CD4-positive, CD25-positive, alpha-beta regulatory T cell (primary cell): ENCODE measurements around the gene MAFB. TPM values are rescaled to one million over a fixed set of nuclear protein-coding genes. Genes with fewer than 3 reads are reported as not detected.

Experiments
- ATAC-seq, 2 donors: fragments of 150-1000 bp; cut with Tn5 transposase; one replicate each; pipeline ENCODE4 v1.10.0; 2021; ENCODE audit warnings: low read depth in 2 of 2, moderate number of reproducible peaks in 2 of 2, moderate library complexity in 1 of 2
- DNase-seq, 3 donors: peaks; one replicate each; pipeline versions ENCODE4 v3.0.0 to v3.0.0-alpha.2; 2012 to 2022; ENCODE audit warnings: mixed read lengths in 1 of 3
- H3K27ac ChIP-seq: one replicate; pipeline ENCODE4 v1.7.0; 2013; ENCODE audit warnings: mild to moderate bottlenecking, low read length; ENCODE audit not compliant: insufficient read depth, poor library complexity, severe bottlenecking
- H3K27me3 ChIP-seq: one replicate; pipeline ENCODE4 v1.7.0; 2013; ENCODE audit warnings: low read length; ENCODE audit not compliant: control insufficient read depth, insufficient read depth
- H3K36me3 ChIP-seq: one replicate; pipeline ENCODE4 v1.7.0; 2013; ENCODE audit warnings: mild to moderate bottlenecking, low read length, moderate library complexity; ENCODE audit not compliant: control insufficient read depth, insufficient read depth
- H3K4me1 ChIP-seq: 2 replicates; pipeline ENCODE4 v1.7.0; 2013; ENCODE audit warnings: mild to moderate bottlenecking, low read length; ENCODE audit not compliant: insufficient read depth, control insufficient read depth, poor library complexity, severe bottlenecking
- H3K4me3 ChIP-seq: one replicate; pipeline ENCODE4 v1.7.0; 2013; ENCODE audit warnings: low read depth, mild to moderate bottlenecking, low read length, moderate library complexity
- H3K9me3 ChIP-seq, 2 experiments: 1 replicate in 1 of 2; 2 replicates in 1 of 2; pipeline ENCODE4 v1.7.0; 2013; ENCODE audit warnings: low read length in 2 of 2, mild to moderate bottlenecking in 1 of 2, moderate library complexity in 1 of 2; ENCODE audit not compliant: control insufficient read depth in 2 of 2
- H3K27ac Mint-ChIP-seq, 3 donors: one replicate each; pipeline ENCODE4 v1.8.0; 2020 to 2022; ENCODE audit warnings: mild to moderate bottlenecking in 3 of 3, mixed read lengths in 3 of 3, moderate library complexity in 2 of 3
- H3K27me3 Mint-ChIP-seq: one replicate; pipeline ENCODE4 v1.8.0; 2022; ENCODE audit warnings: mild to moderate bottlenecking, mixed read lengths
- H3K36me3 Mint-ChIP-seq: one replicate; pipeline ENCODE4 v1.8.0; 2020; ENCODE audit warnings: mixed read lengths
- H3K4me1 Mint-ChIP-seq, 4 donors: one replicate each; pipeline ENCODE4 v1.8.0; 2020 to 2022; ENCODE audit warnings: mixed read lengths in 4 of 4, mild to moderate bottlenecking in 1 of 4
- H3K4me3 Mint-ChIP-seq, 4 donors: one replicate each; pipeline ENCODE4 v1.8.0; 2020 to 2022; ENCODE audit warnings: mild to moderate bottlenecking in 4 of 4, mixed read lengths in 4 of 4, moderate library complexity in 3 of 4
- H3K9me3 Mint-ChIP-seq, 7 donors: one replicate each; pipeline ENCODE4 v1.8.0; 2020 to 2022; ENCODE audit warnings: mixed read lengths in 7 of 7, mild to moderate bottlenecking in 3 of 7, moderate library complexity in 2 of 7
- polyA plus RNA-seq, 4 donors: library from polyadenylated mRNA; unstranded; fragments of 300-500 nt; fragmentation: Illumina TruSeq; gene quantifications; one replicate each; pipeline ENCODE4 v1.2.3, GENCODE V29; 2021
- total RNA-seq: library from RNA; stranded (reverse); gene quantifications from one replicate; pipeline ENCODE4 v1.2.3, GENCODE V29; 2022

Gene MAFB
- total and polyA plus RNA-seq, 5 donors from 2014 or later = 0.06 TPM; not detected in 4

- Histone ChIP-seq H3K27ac (no peak overlapping the region), H3K4me3 (no peak overlapping the region), H3K27me3 (peaks cover 28% of the 10 kb centered on the region), H3K9me3 (no peaks in the 10 kb centered on the region), H3K36me3 (no peaks in the 10 kb centered on the region), H3K4me1 (peaks cover 11% of the 10 kb centered on the region)
- H3K4me3 Mint-ChIP-seq = no peak overlapping the region
- peaks cover 0 to 15% (median 3%) of the 10 kb centered on the region in 4 donors for H3K4me1 Mint-ChIP-seq
- H3K27me3 Mint-ChIP-seq = peaks cover 79% of the 10 kb centered on the region
- peaks cover 2% of the 10 kb centered on the region for H3K36me3 Mint-ChIP-seq
- no peak overlapping the region for H3K27ac Mint-ChIP-seq
- no peak for DNase-seq
- ATAC-seq = no peak
- peaks cover 0 to under 1% (median 0%) of the 10 kb centered on the region in 7 donors for H3K9me3 Mint-ChIP-seq
Measured at GRCh38 chr20:40685349-40685748, 3.7 kb downstream of the MAFB start.

GRCh38 chr20:40683894-40684268, 5.2 kb downstream of the MAFB start:
- Histone ChIP-seq H3K4me1 (no peaks in the 10 kb centered on the region), H3K9me3 (no peaks in the 10 kb centered on the region), H3K27ac (no peak overlapping the region), H3K27me3 (peaks cover 31% of the 10 kb centered on the region), H3K36me3 (no peaks in the 10 kb centered on the region), H3K4me3 (no peak overlapping the region)
- no peak overlapping the region for H3K4me3 Mint-ChIP-seq
- peaks cover 75% of the 10 kb centered on the region for H3K27me3 Mint-ChIP-seq
- no peak overlapping the region for H3K27ac Mint-ChIP-seq
- H3K9me3 Mint-ChIP-seq = peaks cover 0 to 2% (median 0%) of the 10 kb centered on the region in 7 donors
- H3K36me3 Mint-ChIP-seq = peaks cover 2% of the 10 kb centered on the region
- no peak for ATAC-seq
- peaks cover 0 to 7% (median 0%) of the 10 kb centered on the region in 4 donors for H3K4me1 Mint-ChIP-seq
- no peak for DNase-seq

GRCh38 chr20:40683221-40683893, 5.7 kb downstream of the MAFB start:
- ATAC-seq (no peak), DNase-seq (no peak)
- Histone ChIP-seq H3K4me3 (no peak overlapping the region), H3K9me3 (no peaks in the 10 kb centered on the region), H3K4me1 (no peaks in the 10 kb centered on the region), H3K36me3 (no peaks in the 10 kb centered on the region), H3K27me3 (peaks cover 31% of the 10 kb centered on the region), H3K27ac (no peak overlapping the region)
- peaks cover 0 to 5% (median 0%) of the 10 kb centered on the region in 4 donors for H3K4me1 Mint-ChIP-seq
- H3K27ac Mint-ChIP-seq = no peak overlapping the region
- peaks cover 2% of the 10 kb centered on the region for H3K36me3 Mint-ChIP-seq
- H3K4me3 Mint-ChIP-seq = no peak overlapping the region
- peaks cover 0 to 2% (median 0%) of the 10 kb centered on the region in 7 donors for H3K9me3 Mint-ChIP-seq
- H3K27me3 Mint-ChIP-seq = peaks cover 71% of the 10 kb centered on the region

- DNase-seq = no peak
- peaks cover 0 to 4% (median 0%) of the 10 kb centered on the region in 4 donors for H3K4me1 Mint-ChIP-seq
- peaks cover 2% of the 10 kb centered on the region for H3K36me3 Mint-ChIP-seq
- peak overlapping the region in 1 of 3 donors; percentile 53 for H3K27ac Mint-ChIP-seq
- ATAC-seq = no peak
- H3K36me3 ChIP-seq = no peaks in the 10 kb centered on the region
- H3K27me3 ChIP-seq = peaks cover 31% of the 10 kb centered on the region
- peaks cover 70% of the 10 kb centered on the region for H3K27me3 Mint-ChIP-seq
- H3K4me3 ChIP-seq = no peak overlapping the region
- H3K9me3 Mint-ChIP-seq = peaks cover 0 to 2% (median 0%) of the 10 kb centered on the region in 7 donors
- no peaks in the 10 kb centered on the region for H3K9me3 ChIP-seq
- H3K4me3 Mint-ChIP-seq = peak overlapping the region in 1 of 4 donors; percentile 69
- H3K27ac ChIP-seq = no peak overlapping the region
- H3K4me1 ChIP-seq = no peaks in the 10 kb centered on the region
Measured at GRCh38 chr20:40682104-40682981, 6.7 kb downstream of the MAFB start.

- Mint-ChIP-seq H3K36me3 (peaks cover 2% of the 10 kb centered on the region), H3K4me3 (no peak overlapping the region), H3K9me3 (peaks cover 0 to 2% (median 0%) of the 10 kb centered on the region in 7 donors), H3K27ac (no peak overlapping the region), H3K27me3 (peaks cover 67% of the 10 kb centered on the region), H3K4me1 (peaks cover 0 to 4% (median 0%) of the 10 kb centered on the region in 4 donors)
- Histone ChIP-seq H3K4me1 (no peaks in the 10 kb centered on the region), H3K36me3 (no peaks in the 10 kb centered on the region), H3K27ac (no peak overlapping the region), H3K4me3 (no peak overlapping the region), H3K27me3 (peaks cover 27% of the 10 kb centered on the region), H3K9me3 (no peaks in the 10 kb centered on the region)
- DNase-seq (no peak), ATAC-seq (no peak)
Measured at GRCh38 chr20:40681684-40682083, 7.4 kb downstream of the MAFB start.

GRCh38 chr20:40681165-40681564, 7.9 kb downstream of the MAFB start:
- Histone ChIP-seq H3K27me3 (peaks cover 24% of the 10 kb centered on the region), H3K36me3 (no peaks in the 10 kb centered on the region), H3K27ac (no peak overlapping the region), H3K4me3 (no peak overlapping the region), H3K9me3 (no peaks in the 10 kb centered on the region), H3K4me1 (no peaks in the 10 kb centered on the region)
- peaks cover 0 to 4% (median 0%) of the 10 kb centered on the region in 4 donors for H3K4me1 Mint-ChIP-seq
- H3K9me3 Mint-ChIP-seq = peaks cover 0 to 2% (median 0%) of the 10 kb centered on the region in 7 donors
- no peak for ATAC-seq
- H3K27me3 Mint-ChIP-seq = peaks cover 62% of the 10 kb centered on the region
- no peak overlapping the region for H3K27ac Mint-ChIP-seq
- no peak overlapping the region for H3K4me3 Mint-ChIP-seq
- H3K36me3 Mint-ChIP-seq = peaks cover 2% of the 10 kb centered on the region
- DNase-seq = no peak

- no peak overlapping the region for H3K27ac ChIP-seq
- H3K36me3 Mint-ChIP-seq = peaks cover 2% of the 10 kb centered on the region
- ATAC-seq = no peak
- no peaks in the 10 kb centered on the region for H3K9me3 ChIP-seq
- no peaks in the 10 kb centered on the region for H3K4me1 ChIP-seq
- no peaks in the 10 kb centered on the region for H3K36me3 ChIP-seq
- H3K4me1 Mint-ChIP-seq = peaks cover 0 to 4% (median 0%) of the 10 kb centered on the region in 4 donors
- no peak overlapping the region for H3K4me3 Mint-ChIP-seq
- H3K27ac Mint-ChIP-seq = no peak overlapping the region
- H3K4me3 ChIP-seq = no peak overlapping the region
- H3K27me3 Mint-ChIP-seq = peaks cover 54% of the 10 kb centered on the region
- DNase-seq = no peak
- peaks cover 24% of the 10 kb centered on the region for H3K27me3 ChIP-seq
- peaks cover 0 to 2% (median 0%) of the 10 kb centered on the region in 7 donors for H3K9me3 Mint-ChIP-seq
Measured at GRCh38 chr20:40680161-40680959, 8.7 kb downstream of the MAFB start.
